Caki2 (cell line): ENCODE results near the gene CD244. TPM values are rescaled to one million over a fixed set of nuclear protein-coding genes. Genes with fewer than 3 reads are reported as not detected.
A peak's percentile ranks its signal among the peaks of the same experiment; 100 is the strongest.

Source experiments
- DNase-seq: peaks from one replicate; pipeline ENCODE4 v3.0.0-alpha.2; 2015; ENCODE audit warnings: low read depth
- in situ Hi-C: cut with HindIII; loops from 2 replicates; pipeline ENCODE4 v1.10.0; 2016; ENCODE audit warnings: low sequenced_read_pairs, low pct_unique_long_range_greater_than_20kb, mixed read lengths
- total RNA-seq: library from RNA; depleted of rRNA; stranded (reverse); fragments of >200 nt; shearing (Covaris generic); gene quantifications from 2 replicates; pipeline ENCODE4 v1.2.3, GENCODE V29; 2014; ENCODE audit warnings: low replicate concordance

The CD244 gene
- total RNA-seq, 1 experiment from 2014 or later: not detected

DNA sequence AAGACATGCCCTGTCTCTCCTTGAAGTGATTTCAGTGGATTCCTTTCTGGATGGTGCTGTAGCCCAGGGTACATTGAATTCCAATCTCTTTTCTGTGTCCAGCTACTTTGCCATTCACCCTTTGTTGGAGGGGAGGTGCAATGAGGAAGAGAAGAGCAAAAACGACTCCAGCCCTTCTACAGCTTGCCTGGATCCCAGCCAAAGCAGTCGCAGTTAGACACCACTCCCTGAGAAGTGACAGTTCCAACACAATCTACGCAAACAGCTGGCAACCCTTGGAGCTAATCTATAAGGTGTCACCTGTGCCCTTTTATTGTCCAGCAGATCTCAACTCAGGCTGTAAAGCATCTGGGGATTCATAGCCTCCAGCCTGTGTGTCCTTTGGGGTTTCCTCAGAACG, 4.6 kb downstream of the CD244 start:
- DNase-seq: no peak
- in situ Hi-C loops: no loop called here

DNA sequence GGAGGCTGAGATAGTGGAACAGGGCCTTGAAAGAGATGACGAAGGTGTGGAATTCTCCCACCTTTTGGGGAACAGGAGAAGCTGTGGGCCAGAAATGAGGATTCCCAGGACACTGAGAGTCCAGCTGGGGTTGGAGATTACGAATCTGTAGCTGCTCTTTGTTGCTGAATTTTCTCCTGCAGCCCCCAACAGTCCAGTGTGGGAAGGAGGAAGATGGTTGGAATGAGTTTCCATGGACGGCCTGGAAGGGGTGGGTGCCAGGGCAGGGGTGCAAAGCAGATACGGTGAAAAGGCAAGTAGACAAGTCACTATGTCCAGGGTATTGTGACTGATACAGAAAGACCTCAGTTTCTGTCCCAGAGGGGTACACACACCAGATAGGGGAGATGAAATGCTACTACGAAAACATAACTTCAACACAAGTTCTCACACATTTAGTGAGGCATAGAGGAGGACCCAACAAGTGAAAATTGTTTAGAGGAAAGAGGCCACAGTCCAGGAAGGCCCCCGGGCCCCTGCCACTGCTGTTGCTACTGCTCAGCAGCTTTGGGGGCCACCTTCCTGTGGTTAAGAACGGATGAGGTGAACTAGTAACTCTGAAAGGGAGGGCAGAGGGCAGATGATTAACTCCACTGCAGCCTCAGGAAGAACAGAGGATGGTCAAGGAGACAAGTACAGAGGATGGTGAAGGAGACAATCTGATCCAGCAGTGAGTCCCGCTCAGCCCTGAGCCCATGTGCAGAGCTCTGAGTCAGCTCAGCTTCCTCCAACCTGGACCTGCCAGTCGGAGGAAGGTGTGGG, 7.3 kb downstream of the CD244 start:
- in situ Hi-C loops: no loop called here
- no peak for DNase-seq

DNA sequence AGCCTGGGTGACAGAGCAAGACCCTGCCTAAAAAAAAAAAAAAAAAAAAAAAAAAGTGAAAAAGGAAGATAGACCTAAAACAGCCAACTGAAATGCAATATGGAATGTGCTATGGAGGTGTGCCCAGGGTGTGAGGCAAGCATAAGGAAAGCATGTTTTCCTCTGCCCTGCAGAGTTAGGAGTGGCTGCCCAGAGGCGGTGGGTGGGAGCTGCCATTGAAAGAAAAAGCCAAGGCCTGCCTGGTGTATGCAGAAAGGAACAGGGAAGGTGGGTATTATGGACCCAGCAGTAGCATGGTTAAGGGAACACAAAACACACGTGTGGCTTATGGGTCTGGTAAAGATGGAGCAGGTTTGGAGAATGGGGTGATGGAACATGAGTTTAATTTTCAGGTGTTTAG, 8.9 kb downstream of the CD244 start:
- no peak for DNase-seq
- in situ Hi-C loops: no loop called here

DNA sequence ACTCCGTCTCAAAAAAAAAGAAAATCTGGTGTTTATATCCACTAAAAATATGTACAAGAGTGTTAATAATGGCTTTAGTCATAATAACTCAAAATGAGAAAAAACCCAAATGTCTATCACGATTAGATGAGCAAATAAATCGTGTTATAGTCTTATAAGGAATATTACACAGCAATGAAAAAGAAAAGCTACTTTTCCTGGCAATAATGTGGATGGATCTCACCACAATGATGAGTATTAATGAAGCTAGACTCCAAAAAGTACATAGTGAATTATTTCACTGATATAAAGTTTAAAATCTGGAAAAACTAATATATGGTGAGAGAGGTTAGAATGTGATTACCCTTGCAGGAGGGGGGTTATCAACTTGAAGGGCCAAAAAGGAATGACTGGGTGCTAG, 9.7 kb downstream of the CD244 start:
- DNase-seq: no peak
- in situ Hi-C loops: no loop called here

DNA sequence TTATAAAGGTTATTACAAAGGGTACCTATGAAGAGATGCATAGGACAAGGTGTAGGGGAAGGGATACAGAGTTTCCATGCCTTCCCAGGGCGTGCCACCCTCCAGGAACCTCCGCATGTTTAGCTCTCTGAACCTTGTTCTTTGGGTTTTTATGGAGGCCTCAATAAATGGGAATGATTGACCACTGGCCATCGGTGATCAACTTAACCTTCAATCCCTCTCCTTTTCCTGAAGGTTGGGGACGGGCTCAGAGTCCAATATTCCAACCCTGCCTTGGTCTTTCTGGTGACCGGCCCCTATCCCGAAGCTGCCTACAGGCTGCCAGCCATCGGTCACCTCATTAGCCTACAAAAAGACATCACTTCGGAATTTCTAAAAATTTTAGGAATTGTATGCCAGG, 11.7 kb downstream of the CD244 start:
- in situ Hi-C loops: no loop called here
- DNase-seq: no peak

DNA sequence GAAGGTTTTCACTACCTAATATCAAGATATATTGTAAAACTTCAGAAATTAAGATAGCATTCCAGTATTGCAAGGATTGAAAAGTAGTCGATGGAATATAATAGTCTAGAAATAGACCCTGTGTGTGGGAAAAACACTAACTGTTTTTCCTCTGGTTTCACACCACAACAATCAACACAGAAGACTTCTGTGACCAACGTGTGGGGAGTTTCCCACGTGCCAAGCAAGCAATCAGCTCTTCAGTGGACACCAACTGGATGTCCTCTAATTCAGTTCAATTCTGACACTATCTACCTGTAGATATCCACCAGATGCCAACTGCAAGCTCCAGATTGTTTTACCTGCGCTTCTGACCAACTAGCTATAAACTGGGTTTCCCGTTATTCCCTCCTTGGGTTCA, 12.1 kb downstream of the CD244 start:
- DNase-seq: no peak
- in situ Hi-C loops: no loop called here

DNA sequence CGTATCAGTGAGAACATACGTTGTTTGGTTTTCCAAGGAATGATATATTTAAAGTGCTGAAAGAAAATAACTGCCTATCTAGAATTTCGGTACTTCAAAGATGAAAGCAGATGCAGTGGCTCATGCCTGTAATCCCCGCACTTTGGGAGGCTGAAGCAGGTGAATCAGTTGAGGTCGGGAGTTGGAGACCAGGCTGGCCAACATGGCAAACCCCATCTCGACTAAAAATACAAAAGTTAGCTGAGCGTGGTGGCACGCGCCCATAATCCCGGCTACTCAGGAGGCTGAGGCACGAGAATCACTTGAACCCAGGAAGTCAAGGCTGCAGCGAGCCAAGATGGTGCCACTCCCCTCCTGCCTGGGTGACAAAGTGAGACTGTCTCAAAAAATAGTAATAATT, 16.4 kb downstream of the CD244 start:
- no peak for DNase-seq
- in situ Hi-C loops: no loop called here

DNA sequence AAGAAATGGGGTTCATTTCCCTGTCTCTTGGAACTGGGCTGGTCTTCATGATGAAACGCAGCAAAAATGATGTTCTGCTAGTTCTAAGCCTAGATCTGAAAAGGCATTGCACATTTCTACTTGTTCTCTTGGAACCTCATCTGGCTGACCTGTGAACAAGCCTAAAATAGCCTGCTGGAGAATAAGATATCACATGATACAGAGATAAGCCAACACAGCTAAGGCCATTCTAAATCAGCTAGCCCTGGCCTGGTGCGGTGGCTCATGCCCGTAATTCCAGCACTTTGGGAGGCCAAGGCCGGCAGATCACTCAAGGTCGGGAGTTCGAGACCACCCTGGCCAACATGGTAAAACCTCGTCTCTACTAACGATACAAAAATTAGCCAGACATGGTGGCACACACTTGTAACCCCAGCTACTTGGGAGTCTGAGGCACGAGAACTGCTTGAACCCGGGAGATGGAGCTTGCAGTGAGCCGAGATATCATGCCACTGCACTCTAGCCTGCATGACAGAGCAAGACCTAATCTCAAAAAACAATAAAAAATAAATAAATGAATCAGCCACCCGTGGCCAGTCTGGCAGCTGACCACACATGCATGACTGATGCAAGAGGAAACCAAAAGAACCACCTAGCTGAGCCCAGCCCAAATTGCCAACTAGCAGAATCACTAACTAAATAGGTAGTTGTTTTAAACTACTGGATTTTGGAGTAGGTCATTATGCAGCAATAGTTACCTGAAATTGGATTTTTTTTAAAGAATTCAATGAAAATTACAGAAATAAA, 18.0 kb downstream of the CD244 start:
- in situ Hi-C loops: no loop called here

DNA sequence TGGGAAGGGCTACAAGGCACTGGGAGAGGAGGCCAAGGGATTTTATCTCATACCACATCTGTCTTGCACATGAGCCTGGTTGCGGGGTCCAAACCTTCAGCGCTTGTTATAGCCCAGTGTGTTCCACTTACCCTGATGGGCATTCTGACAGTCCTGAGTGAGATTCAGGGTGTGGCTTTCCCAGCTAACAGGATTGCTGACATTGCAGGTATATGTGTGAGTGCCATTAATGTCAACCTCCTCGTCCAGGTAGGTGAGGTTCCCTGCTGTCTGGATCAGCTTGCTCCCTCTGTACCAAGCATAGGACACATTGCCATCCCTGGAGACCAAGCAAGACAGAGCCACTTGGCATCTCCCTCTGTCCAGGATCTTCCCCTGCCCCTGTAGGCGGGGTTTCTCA, 21.6 kb downstream of the CD244 start:
- DNase-seq: no peak
- in situ Hi-C loops: no loop called here

More for the DNA sequence above, 18.0 kb downstream of the CD244 start:
- DNase-seq: peak; percentile 10

DNA sequence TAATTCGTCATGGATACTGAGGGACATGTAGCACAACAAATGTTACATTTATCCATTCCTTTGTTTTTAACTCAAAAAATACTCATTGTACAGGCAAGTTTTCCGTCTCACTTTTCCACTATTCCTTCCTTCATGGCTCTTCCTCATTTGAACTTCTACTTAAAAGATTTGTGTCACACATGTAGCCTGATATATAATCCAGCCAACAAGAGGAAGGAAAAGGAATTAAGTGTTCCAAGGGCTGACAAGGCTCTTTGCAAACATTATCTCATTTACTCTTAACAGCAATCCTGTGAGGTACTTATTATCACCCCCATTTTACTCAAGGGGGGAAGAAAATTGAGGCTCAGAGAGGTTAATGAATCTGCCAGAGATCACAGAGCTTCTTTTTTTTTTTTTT, 22.9 kb downstream of the CD244 start:
- no peak for DNase-seq
- in situ Hi-C loops: no loop called here

DNA sequence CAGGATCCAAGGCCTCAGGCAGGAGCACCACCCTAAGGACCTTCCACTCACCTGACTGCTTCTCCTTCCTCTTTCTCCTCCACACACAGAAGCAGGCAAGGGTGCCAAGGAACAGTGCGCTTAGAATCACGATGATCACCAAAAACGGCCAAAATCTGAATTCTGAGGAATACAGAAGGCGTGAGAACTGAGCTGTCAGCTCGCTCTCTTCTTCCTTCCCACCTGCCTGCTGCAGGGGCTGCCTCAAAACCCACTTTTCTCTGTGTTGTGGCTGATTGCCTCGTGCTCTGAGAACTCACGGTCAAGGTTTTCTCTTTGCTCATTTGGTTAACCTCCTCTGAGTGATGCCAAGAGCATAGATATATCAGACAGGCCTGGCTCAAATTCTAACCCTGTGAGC, 23.8 kb downstream of the CD244 start:
- no peak for DNase-seq
- in situ Hi-C loops: no loop called here

DNA sequence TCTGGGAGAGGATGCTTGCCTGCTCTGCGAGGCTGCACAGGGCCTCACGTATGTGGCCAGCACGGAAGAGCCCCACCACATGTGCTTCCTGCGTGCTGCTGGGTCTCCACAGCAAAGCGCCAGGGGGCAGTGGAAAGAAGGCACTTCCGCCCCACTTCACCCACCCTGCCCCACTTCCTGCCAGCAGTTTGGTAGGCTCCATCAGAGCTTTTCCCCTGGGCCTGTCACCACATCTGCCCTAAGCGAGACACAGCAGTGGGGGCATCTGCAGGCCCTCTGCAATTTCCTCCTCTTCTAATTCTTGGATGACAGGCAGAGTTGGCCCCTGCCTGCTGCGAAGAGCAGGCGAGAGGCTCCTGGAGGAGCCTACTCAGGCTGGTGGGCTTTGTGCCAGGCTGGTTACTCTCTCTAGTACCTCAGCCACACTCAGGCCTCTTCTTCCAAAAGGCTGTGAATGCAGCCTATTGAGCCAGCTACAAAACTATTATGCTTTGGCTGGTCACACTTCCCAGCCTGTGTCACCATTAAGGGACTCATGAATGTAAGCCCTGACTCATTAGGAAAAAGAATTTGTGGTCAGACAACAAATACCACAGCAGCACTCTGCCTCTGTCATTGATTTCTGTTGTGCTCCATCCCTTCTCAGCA, 25.0 kb downstream of the CD244 start:
- in situ Hi-C loops: no loop called here
- DNase-seq: peak; percentile 16

DNA sequence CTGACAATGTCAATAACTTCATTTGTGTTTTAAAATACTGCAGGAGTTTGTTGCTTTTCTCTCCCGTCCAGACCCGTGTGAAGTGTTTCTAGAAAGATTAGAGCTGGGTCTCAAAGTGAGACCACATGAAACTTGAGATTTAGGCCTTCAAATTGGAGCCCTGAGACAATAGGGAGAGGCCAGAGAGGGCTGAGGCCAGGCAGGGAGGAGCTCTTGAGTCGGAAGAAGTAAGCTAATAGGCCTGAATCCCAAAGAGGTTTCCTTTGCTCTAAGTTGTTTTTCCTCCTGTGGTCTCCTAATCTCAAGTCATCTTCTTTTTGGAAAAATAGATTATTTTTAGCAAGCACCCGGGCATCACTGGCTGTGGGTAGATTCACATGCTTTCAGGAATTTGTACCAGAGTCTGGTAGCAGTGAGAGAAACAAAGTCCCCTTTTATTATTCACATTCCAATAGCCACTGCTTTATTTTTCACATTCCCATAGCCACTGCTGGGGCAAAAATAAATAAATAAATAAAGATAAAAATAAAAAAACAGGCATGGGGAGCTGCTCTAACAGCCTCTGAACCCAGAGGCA, 25.6 kb downstream of the CD244 start:
- DNase-seq: no peak
- in situ Hi-C loops: no loop called here

DNA sequence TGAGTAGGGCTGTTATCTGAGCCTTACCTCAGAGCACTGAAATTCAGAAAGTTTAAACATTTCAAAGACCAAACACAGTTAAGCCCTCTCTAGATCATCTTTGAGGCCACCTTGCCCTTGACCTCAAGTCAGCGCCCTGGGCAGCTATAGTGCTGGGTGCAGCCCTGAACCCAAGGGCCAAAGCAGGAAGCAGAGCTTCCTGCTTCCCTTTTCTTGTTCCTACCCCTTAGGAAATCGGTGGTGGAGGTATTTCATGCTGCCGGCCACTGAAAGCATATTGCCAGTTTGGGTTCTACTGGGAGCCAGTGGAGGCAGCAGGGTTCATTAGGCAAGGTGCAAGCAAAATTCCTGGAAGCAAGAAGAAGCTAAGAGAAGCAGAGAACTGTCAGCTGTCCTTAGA, 26.1 kb downstream of the CD244 start:
- DNase-seq: no peak
- in situ Hi-C loops: no loop called here

DNA sequence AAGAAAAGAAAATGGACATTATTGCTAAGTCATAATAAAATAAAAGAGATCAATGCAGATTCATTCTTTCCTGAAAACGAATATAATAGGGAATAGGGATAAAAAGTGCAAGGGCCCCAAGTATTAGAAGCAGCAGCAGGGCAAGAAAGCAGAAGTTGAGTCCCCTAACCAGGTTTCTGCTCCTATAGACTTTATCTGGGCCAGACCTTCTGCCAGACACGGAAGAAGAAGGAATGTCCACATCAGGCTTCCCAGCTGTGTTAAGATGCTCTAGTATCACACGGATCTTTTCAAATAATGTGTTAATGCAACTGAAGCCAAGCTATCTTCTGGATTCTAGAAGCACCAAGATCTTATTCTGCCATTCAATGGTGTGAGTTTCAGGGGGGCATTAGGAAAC, 26.9 kb downstream of the CD244 start:
- in situ Hi-C loops: no loop called here
- DNase-seq: no peak

DNA sequence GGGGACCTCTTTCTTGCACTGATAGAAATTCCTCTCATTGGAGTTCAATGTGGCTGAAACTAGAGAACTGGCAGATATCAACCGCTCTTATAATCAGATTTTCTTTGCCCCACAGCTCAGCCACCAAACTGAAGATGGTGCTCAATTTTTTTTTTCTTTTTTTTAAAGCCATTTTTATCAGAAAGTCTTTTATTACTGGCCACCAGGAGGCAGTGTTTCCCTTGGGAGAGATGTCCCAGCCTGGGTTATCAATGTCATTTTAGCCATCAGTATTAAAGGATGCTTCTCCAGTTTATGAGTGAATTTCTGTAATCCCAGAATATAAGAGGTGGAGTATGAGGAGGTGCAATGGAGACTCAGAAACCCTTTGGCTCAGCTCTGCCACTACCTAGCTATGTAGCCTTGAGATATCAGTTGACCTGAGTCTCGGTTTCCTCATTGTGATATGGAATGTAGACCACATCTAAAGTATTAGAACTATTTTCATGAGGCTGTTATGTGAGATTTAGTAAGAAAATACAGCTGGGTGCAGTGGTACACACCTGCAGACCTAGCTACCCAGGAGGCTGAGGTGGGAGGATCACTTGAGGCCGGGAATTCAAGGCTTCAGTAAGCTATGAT, 27.6 kb downstream of the CD244 start:
- in situ Hi-C loops: no loop called here
- peak; percentile 40 for DNase-seq

DNA sequence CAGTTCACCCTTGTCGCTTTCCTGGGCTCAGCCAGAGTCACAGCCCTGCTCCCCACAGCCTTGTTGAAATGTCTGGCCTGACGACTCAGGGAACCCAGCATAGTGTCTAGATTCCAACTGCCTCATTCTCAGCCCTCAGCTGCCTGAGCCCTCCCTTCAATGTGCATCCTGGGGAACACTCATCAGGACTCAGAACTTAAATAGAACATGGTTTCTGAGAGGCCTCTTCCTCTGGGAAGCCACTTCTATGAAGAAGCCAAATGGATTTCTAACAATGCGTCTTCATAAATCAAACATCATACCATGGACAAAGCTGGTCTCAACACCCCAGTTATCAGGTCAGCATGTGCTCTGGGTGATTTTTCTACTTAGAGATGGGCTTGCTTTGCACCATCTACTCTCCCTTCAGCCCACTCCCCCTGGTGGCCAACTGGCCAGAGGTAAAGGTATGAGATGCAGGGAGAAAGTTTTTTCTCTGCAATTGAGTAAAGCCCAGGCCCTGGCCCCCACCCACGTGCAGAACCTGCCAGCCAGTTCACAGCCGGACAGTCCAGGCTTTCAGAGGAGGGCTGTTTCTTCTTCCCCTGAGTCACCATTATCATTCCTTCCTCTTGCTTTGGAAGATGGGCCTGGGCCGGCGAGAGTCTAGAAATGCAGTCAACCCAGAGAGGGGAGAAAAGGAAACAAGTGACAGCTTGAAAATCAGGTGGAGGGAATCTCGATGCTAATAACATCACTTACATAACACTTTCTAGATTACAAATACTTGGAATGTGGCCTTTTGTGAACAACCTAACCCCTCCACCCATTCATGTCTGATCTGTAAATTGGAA, 32.1 kb downstream of the CD244 start:
- in situ Hi-C loops: no loop called here
- peak; percentile 30 for DNase-seq

DNA sequence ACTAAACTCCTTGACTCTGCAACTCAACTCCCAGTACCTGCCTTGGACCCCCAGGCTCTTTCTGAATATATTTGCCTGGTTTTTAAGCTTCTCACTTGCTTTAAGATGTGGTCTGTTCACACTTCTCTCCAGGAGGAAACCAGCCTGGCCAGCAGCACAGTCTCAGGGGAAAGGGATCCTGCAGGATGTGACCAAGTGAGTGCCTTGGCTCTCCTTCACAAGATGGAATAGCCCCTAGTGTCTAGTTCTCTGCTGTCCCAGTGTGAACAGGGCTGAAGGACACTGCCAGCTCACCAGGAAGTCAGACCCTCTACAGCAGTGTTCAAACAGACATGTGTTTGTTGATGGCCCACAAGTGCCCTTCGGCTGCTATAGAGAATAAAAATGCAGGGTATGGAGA, 32.9 kb downstream of the CD244 start:
- in situ Hi-C loops: no loop called here
- no peak for DNase-seq
